Tibial nerve (tissue), 3 donors: ENCODE measurements around the gene EMID1.
A peak's percentile ranks its signal among the peaks of the same experiment; 100 is the strongest.

Experiments
- POLR2A ChIP-seq, 2 donors: fragments of 450-650 bp; IDR thresholded peaks; one replicate each; pipeline ENCODE4 v1.6.1; 2017; ENCODE audit warnings: antibody characterized with exemption in 2 of 2, mild to moderate bottlenecking in 2 of 2, moderate library complexity in 2 of 2
- TF ChIP-seq, protein P1 (sequence below), 5 experiments: fragments of 200-600 bp in 3 of 5; fragments of 450-650 bp in 2 of 5; sonication (generic) in 3 of 5; IDR thresholded peaks; one replicate each; pipeline ENCODE4 v1.5.1; 2016 to 2019; ENCODE audit warnings: antibody characterized with exemption in 5 of 5, mild to moderate bottlenecking in 3 of 5, moderate library complexity in 2 of 5

DNA sequence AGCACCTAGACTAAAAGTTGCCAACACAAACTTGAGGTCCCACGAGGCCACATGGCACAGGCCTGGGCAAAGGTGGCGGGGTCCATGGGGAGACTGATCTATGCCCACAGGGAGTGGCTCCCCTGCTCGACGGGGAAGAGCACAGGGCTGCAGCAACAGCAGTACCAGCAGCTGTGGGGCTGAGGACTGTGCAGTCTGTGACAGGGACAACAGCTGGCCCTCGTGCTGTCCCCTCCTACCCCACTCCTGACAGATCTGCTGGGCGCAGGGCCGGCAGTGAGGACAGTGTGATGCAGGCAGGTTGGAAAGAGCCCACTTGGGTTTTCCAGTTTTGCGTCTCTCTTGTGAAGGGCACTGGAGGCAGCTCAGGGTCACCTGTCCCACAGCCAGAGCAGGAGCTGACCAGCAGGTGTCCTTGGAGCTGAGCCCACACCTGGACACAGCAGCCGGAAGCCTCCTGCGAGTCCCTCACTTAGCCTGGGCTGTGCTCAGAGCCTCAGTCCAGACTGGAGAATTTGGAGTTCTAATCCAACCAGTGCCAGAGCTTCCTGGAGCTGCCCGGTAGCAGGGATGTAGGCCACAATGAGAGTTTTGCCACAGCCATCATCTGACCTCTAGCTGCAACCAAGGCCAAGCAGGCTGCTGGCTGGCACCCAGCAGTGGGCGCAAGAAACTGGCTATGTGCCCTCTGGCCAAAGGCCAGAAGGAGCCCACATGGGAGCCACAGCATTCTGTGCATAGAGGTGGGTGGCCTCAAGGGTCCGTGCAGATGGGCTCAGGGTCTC lies 97.2 kb downstream of the EMID1 start:
- TF ChIP-seq, protein P1, sequence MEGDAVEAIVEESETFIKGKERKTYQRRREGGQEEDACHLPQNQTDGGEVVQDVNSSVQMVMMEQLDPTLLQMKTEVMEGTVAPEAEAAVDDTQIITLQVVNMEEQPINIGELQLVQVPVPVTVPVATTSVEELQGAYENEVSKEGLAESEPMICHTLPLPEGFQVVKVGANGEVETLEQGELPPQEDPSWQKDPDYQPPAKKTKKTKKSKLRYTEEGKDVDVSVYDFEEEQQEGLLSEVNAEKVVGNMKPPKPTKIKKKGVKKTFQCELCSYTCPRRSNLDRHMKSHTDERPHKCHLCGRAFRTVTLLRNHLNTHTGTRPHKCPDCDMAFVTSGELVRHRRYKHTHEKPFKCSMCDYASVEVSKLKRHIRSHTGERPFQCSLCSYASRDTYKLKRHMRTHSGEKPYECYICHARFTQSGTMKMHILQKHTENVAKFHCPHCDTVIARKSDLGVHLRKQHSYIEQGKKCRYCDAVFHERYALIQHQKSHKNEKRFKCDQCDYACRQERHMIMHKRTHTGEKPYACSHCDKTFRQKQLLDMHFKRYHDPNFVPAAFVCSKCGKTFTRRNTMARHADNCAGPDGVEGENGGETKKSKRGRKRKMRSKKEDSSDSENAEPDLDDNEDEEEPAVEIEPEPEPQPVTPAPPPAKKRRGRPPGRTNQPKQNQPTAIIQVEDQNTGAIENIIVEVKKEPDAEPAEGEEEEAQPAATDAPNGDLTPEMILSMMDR (IDR thresholded peaks at IDR 0.05), result peak in 1 of 5 experiments; percentile 13
- TF ChIP-seq POLR2A (IDR thresholded peaks at IDR 0.05), result no peak
